NK-92 (cell line): ENCODE measurements around the gene TTC3.
"Not testable (repeated sequence)": the region's sequence is repeated elsewhere in the genome, so short reads cannot be mapped to it uniquely, and the experiment has no call there.

Source experiments
- DNase-seq: peaks from one replicate; lab custom pipeline; 2025; ENCODE audit not compliant: unreplicated experiment; lab: John Stamatoyannopoulos, UW

TTC3 gene

DNA sequence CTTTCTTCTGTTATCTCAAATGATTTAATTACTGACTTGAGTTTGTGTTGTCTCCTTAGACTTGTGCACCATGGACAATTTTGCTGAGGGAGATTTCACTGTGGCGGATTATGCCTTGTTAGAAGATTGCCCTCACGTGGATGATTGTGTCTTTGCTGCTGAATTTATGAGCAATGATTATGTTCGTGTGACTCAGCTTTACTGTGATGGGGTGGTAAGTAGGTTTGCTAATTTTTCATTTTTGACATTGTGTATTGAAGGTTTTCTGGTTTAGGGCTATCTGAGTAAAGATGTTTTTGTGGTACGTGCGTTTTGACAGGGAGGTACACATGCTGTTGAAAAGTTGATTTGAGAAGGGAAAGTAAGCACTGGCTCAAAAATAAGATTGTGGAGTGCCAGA is 14.1 kb downstream of the TTC3 start:
- no peak for DNase-seq

GRCh38 chr21:37088186-37088735 is 15.2 kb downstream of the TTC3 start:
- DNase-seq = no peak

DNA sequence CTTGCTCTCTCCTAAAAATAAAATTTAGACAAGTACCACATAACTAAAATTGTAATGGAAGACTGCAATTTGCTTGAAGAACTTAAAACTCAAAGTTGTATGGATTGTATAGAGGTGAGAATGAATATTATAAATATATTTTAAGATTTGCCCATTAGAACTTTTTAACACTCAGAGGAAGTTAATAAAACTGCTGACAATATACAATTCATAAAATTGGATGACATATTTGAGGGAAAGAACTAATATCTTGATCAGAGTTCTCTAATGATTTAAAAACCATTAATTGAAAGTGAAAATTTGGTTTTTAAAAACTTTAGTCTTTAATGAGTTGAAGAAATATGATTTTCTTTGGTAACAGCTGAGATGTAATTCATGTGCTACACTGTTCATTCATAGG is 20.9 kb downstream of the TTC3 start:
- DNase-seq = no peak

GRCh38 chr21:37095821-37096220 is 22.8 kb downstream of the TTC3 start:
- no peak for DNase-seq

DNA sequence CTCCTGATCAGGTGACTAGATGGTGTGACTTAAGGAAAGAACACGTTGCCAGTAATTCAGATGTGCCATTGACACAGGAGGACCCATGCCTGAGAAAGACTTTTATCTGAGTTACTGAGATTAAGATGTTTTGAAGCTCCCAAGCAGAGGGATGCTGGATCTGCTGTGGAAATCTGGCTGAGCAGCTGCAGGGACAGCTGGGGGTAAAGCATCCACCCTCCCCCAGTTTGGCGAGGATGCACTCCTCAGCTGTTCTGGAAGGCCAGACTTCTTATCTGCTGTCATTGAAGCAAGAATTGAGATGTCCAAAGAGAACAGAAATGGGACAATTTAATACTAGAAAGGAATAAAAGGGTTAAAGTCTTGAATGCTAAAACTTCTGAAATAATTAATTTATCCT is 25.7 kb downstream of the TTC3 start:
- no peak for DNase-seq

- no peak for DNase-seq
These were observed 27.3 kb downstream of the TTC3 start for GRCh38 chr21:37100316-37100715.

DNA sequence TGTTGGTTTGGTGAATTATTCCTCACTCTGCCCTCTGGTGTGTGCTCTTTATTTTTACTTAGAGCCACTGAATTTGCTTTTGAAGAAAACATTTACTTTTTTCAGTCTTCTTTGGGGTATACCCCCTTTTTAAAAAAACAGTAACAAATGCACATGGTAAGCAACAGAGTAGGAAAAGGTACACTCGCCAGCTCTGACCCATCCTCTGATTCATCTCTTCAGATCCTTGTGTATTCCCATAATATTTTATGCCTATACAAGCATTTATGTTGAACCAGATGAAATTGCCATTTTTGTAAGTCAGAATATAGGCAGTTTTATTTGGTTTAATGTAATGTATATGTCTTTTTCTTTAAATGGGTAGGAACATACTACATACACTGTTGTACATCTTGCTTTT is 28.3 kb downstream of the TTC3 start:
- DNase-seq = no peak

DNA sequence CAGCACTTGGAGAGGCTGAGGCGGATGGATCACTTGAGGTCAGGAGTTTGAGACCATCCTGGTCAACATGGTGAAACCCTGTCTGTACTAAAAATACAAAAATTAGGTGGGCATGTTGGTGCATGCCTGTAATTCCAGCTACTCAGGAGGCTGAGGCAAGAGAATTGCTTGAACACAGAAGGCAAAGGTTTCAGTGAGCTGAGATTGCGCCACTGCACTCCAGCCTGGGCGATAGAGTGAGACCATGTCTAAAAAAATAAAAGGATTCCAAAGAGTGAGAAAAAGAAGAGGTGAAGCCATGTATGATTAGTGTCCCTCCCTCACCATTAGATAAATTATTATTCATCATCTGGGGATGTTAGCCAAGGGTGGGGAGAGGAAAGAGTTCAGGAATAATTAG is 29.7 kb downstream of the TTC3 start:
- not testable (repeated sequence) for DNase-seq

DNA sequence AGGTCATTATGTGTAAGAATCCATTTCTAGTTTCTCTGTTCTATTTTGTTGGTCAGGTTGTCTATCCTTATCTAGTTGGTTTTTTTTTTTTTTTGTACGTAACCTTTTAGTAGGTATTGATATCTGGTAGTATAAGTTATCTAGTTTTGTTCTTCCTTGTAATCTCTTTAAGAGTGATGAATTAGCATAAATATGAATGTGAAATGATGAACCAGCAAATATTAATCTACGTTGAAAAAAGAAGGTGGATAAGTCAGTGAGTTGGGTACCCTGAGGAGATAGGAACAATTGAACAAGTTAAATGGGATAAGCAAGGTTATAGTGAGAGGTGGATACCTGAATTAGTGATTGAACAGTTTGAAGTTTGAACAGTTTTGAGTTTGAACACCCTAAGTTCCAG is 33.9 kb downstream of the TTC3 start:
- DNase-seq = no peak

DNA sequence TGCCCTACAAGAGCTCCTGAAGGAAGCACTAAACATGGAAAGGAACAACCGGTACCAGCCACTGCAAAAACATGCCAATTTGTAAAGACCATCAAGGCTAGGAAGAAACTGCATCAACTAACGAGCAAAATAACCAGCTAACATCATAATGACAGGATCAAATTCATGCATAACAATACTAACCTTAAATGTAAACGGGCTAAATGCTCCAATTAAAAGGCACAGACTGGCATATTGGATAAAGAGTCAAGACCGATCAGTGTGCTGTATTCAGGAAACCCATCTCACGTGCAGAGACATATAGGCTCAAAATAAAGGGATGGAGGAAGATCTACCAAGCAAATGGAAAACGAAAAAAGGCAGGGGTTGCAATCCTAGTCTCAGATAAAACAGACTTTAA is 38.0 kb downstream of the TTC3 start:
- not testable (repeated sequence) for DNase-seq

GRCh38 chr21:37114301-37114700 is 41.2 kb downstream of the TTC3 start:
- not testable (repeated sequence) for DNase-seq

GRCh38 chr21:37116459-37116858 is 43.4 kb downstream of the TTC3 start:
- not testable (repeated sequence) for DNase-seq

DNA sequence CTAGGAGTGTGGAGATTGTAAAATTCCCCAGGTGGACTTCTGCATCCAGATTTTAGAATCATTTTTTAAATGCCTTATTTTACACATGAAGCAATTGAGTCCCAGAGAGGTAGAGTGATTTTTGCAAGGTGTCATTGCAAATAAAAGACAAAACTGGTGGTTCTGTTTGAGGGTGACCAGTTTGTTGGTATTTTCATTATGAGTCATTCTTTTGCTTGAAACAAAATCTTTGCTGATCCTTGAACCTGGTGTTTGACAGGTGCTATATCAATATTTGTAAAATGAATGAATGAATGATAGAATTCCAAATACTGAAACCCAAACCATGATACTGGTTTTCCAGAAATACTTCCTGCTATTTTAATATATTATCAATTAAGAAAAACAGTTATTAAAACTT is 44.1 kb downstream of the TTC3 start:
- no peak for DNase-seq

DNA sequence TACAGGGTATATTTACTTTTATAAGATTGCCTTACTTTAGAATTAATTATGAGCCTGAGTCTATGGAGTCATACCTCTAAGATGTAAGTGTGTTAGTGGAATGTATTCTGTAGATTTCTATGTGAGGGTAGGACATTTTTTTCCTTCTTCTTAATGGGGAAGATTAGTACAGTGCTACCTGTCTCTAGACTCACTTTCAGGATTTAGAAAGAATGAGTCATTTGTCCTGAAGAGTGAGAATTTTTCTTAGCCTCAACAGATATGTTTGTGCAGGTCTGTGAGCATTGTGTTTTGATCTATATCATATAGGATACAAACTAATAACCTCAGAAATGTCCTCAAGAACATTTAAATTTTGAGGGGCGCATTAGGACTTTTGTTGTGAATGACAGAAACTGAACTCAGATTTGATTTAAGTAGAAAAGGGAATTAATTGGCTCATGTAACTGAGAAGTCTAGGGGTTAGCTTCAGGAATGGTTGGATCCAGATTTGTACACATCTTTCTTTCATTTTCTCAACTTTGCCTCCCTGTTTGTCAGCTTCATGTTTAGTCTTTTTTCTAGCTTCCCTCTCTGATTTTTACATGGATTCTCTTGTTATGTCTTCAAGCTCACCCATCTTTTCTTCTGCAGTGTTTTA is 45.3 kb downstream of the TTC3 start:
- no peak for DNase-seq

GRCh38 chr21:37119421-37120218 is 46.6 kb downstream of the TTC3 start:
- no peak for DNase-seq

GRCh38 chr21:37128076-37128475 is 55.0 kb downstream of the TTC3 start:
- no peak for DNase-seq

- no peak for DNase-seq
These were observed 57.9 kb downstream of the TTC3 start for GRCh38 chr21:37130971-37131370.

GRCh38 chr21:37136261-37136660 is 63.2 kb downstream of the TTC3 start:
- no peak for DNase-seq

DNA sequence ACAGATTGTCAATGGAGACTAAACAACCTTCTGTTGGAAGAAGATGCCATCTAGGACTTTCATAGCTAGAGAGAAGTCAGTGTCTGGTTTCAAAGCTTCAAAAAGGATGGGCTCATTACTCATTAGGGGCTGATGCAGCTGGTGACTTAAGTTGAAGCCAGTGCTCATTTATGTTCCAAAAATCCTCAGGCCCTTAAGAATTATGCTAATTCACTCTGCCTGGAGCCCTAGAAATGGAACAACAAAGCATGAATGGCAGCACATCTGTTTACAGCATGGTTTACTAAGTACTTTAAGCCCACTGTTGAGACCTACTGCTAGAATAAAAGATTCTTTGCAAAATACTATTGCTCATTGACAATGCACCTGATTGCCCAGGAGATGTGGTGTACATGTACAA is 63.7 kb downstream of the TTC3 start:
- no peak for DNase-seq

- no peak for DNase-seq
These were observed 66.1 kb downstream of the TTC3 start for GRCh38 chr21:37139154-37139553.

DNA sequence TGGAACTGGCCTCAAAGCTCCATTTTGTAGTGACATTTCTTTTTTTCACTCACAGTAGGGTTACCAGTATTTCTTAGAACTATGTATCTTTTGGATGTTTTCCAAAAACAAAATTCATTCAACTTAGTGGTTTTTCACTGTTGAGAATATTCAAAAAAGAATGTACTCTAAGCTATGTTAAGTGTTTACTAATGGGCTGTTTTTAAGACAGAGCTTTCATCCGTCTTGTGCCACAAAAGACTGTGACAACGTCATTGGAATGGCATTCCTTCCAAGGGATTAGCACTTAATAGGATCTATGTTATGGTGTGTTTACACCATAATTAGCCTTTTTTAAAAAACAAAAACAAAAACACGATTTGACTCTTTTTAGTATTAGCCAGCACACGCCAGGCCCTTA is 66.8 kb downstream of the TTC3 start:
- no peak for DNase-seq

DNA sequence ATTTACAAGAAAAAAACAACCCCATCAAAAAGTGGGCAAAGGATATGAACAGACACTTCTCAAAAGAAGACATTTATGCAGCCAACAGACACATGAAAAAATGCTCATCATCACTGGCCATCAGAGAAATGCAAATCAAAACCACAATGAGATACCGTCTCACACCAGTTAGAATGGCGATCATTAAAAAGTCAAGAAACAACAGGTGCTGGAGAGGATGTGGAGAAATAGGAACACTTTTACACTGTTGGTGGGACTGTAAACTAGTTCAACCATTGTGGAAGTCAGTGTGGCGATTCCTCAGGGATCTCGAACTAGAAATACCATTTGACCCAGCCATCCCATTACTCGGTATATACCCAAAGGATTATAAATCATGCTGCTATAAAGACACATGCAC is 70.3 kb downstream of the TTC3 start:
- DNase-seq = not testable (repeated sequence)
